GM18870 (cell line): ENCODE measurements around the gene DIAPH2.

Experiments
- ATAC-seq: cut with Tn5 transposase; IDR thresholded peaks from one replicate; pipeline ENCODE4 v1.9.1; 2021; ENCODE audit warnings: moderate library complexity; ENCODE audit not compliant: unreplicated experiment

DIAPH2 gene

DNA sequence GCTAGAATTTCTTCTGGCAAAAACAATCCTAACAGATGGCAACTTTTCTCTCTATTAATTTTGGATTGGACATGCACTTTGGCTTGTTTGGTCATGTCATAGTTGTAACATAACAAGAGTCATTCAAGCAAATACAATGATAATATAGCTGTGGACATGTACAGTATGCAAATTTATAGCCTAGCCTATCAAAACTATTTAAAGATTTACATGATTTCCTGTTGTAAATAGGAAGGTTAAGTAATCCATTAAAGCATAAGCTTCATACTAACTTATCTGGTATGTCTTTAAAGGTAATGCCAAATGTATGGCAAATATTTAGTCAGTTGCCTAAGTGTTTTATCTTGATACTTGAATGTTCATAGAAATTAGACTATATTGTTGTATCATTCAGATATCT lies 244.4 kb downstream of the DIAPH2 start:
- ATAC-seq: no peak

DNA sequence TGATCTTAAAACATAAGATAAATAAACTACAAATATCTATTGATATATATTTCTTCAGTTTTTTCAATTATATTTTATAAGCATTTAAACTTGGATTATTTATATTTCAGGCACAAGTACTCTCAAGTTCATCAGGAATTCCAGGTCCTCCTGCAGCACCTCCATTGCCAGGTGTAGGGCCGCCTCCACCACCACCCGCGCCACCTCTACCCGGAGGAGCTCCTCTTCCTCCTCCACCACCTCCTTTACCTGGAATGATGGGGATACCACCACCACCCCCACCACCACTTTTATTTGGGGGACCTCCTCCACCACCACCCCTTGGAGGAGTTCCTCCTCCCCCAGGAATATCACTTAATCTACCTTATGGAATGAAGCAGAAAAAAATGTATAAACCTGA lies 273.1 kb downstream of the DIAPH2 start:
- ATAC-seq: no peak

- ATAC-seq: no peak
Observed at GRCh38 chrX:96971812-96972211, 287.2 kb downstream of the DIAPH2 start.

DNA sequence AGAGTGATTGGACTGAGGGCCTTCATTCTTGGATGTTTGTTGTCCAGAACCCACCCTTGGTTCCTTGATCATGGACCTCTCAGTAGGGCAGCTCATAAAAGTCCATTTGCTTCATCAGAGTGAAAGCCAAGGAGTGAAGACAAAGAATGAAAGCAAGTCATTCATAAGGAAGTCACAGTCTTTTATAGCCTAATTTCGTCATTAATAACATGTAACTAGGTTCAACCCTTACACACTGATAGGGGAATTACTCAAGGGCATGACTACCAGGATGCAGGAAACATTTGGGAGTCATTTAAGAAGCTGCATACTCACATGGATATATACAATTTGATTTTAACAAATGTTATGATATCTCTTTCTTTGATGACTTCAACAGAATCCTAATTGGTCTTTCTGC lies 294.3 kb downstream of the DIAPH2 start:
- no peak for ATAC-seq

GRCh38 chrX:96979766-96980165 lies 295.1 kb downstream of the DIAPH2 start:
- ATAC-seq: no peak

- ATAC-seq: no peak
Observed at GRCh38 chrX:96982161-96982560, 297.5 kb downstream of the DIAPH2 start.

- ATAC-seq: no peak
Observed at GRCh38 chrX:96984538-96984937, 299.9 kb downstream of the DIAPH2 start.

- ATAC-seq: no peak
Observed at GRCh38 chrX:96985046-96985445, 300.4 kb downstream of the DIAPH2 start.

DNA sequence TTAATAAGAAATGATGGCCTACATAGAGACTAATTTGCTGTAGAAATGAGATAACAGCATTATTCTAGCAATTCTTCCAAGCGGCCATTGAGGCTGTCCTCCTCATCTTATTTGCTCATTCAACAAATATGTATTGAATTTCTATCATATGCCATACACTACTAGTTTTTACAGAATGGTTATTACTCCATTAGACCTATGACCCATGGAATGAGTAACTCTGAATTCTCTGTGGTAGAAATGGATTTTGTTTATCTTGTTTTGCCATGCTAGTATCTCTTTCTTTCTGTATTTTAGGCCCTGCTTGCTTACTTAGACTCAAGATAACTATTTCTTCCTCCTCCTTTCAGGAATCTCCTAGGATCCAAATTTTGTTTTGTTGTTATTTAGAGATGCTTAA lies 302.6 kb downstream of the DIAPH2 start:
- no peak for ATAC-seq

GRCh38 chrX:96989830-96990571 lies 305.4 kb downstream of the DIAPH2 start:
- no peak for ATAC-seq

DNA sequence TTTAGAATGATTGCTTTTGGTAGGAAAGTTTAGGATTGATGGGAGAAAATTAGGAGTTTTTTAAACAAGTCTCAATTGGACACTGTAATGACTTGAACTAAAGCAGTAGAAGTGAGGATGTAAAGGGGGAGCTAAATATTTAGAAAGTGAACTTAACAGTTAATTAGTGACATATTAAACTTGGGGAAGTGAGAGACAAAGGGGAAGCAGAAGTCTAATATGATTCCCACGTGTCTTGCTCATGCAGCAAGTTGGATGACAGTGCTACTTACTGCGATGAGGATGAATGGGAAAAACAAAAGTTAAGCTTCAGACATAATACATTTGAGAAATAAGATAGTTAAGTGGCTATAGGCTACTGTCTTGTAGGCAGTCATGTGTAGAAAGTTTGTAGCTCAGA lies 309.5 kb downstream of the DIAPH2 start:
- no peak for ATAC-seq

GRCh38 chrX:96997196-96997595 lies 312.6 kb downstream of the DIAPH2 start:
- no peak for ATAC-seq

DNA sequence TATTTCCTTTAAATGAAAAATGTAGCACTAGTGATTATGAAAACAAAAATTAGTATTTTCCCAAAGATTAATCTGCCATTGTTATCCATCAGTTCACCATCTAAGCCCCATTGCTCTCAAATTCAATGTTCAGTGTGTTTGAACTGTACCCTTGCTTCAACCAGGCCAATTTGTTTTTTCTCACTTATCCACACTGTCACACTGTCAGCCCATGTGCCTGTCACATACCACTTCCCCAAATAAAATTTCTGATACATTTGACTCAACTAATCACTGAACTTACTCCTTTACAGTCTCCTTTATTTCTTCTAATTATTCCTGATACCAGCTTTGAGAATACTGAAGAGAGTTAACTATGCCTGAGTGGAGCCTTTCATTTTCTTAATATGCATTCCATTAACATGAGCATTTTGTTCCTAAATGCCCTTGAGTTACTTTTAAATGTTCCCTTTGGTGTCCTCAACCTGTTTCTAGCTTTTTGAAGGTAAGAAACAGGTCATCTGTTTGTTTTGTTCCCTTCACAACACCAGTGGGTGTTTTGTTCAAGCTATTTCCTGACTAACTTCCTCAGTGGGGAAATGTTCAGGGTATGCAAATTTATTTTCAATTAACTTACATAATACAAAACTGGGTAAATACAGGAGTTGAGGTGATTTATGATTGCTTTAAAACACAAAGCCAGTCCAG lies 316.2 kb downstream of the DIAPH2 start:
- no peak for ATAC-seq

- no peak for ATAC-seq
Observed at GRCh38 chrX:97006167-97006566, 321.5 kb downstream of the DIAPH2 start.

DNA sequence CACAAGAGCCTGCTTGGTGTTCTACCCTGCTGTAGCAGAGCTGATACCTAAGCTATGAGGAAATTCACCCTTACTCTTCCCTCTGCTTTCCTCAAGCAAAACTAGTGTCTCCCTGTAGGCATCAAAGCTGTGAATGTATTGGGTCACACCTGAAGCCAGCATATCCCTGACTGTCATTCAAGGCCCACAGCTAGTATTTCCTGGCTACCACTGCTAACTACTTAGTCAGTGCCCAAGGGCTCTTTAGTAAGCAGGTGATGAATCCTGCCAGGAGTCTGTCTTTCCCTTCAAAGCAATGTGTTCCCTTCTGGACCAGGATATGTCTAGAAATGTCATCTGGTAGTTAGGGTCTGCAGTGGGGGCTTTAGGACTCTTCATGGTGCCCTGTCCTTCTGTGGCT lies 324.7 kb downstream of the DIAPH2 start:
- no peak for ATAC-seq

DNA sequence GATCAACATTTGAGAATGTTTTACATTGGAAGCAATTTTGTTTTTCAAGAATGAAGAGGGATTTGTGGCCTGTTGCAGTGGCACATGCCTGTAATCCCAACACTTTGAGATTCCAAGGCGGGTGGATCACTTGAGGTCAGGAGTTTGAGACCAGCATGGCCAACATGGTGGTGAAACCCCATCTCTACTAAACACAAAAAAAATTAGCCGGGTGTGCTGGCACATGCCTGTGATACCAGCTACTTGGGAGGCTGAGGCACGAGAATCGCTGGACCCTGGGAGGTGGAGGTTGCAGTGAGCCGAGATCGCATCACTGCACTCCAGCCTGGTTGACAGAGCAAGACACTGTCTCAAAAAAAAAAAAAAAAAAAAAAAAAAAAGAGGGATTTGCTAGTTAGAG lies 326.9 kb downstream of the DIAPH2 start:
- no peak for ATAC-seq

GRCh38 chrX:97016106-97016505 lies 331.5 kb downstream of the DIAPH2 start:
- no peak for ATAC-seq

GRCh38 chrX:97021680-97022079 lies 337.0 kb downstream of the DIAPH2 start:
- ATAC-seq: no peak

DNA sequence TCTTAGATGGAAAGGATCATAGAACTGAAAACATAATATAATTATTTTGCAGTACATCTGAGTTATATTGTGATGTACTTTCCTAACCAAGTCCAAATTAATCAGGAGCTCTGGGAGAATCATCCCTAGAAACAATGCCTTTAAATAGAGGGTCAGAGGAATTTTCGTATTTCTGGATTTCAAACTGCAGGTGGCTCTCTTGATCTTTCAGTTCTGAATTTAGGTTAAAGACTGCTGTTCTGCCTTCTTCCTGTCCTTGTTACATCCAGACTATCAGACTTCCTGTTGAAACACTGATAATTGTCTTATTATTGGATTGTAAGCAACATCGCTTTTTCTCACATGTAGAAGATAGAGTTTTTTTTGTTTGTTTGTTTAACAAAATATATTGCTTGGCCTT lies 341.8 kb downstream of the DIAPH2 start:
- ATAC-seq: no peak

DNA sequence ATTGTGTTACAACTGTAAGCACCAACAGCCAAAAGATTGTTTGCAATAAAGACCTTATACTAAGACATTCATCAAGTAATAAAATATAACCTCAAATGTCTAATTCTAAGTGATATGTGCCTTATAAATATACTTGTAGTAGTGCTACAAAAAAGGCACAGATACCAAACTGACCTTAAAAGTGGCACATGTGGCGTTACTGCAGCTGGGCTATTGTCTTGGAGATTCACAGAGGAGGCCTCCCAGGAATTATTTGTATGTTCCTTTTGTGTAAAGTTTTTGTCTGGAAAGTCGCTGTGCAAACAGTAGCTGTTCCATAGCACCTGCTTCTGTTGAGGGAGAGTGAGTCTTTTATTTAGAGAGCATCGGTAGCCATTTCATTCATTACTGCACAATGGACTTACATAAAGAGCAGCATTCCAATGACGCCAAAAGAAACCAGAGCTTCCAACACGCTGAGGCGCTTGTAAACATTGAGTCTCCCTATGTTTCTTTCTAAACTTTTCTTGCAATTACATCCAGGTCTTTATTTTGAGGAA lies 342.8 kb downstream of the DIAPH2 start:
- ATAC-seq: no peak

GRCh38 chrX:97030463-97030862 lies 345.8 kb downstream of the DIAPH2 start:
- peak; percentile 61 for ATAC-seq

GRCh38 chrX:97030947-97031346 lies 346.3 kb downstream of the DIAPH2 start:
- ATAC-seq: no peak
